ENCODE results near the gene PLA2G4B. TPM values are rescaled to one million over a fixed set of nuclear protein-coding genes. Genes with fewer than 3 reads are reported as not detected.
A peak's percentile ranks its signal among the peaks of the same experiment; 100 is the strongest.
"Not testable (repeated sequence)": the region's sequence is repeated elsewhere in the genome, so short reads cannot be mapped to it uniquely, and the experiment has no call there.

The PLA2G4B gene
- total RNA-seq, 1 experiment from 2014 or later: not detected

GRCh38 chr15:41822957-41823356, 15.7 kb upstream of the PLA2G4B start:
- in situ Hi-C loops (cut with HindIII; ENCODE audit: low pct_unique_long_range_greater_than_20kb, low sequenced_read_pairs): no loop called here
- DNase-seq (ENCODE audit: low read depth): no peak

DNA sequence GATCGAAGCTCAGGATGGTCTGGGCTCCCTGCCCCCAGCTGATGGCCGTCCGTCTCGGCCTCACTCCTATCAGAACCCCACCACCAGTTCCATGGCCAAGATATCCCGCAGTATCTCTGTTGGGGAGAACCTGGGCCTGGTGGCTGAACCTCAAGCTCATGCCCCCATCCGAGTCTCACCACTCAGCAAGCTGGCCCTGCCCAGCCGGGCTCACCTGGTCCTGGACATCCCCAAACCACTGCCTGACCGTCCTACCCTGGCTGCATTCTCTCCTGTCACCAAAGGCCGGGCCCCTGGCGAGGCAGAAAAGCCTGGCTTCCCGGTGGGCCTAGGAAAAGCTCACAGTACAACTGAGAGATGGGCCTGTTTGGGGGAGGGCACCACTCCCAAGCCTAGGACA, 15.1 kb upstream of the PLA2G4B start:
- no peak for DNase-seq (ENCODE audit: low read depth)
- in situ Hi-C loops (cut with HindIII; ENCODE audit: low pct_unique_long_range_greater_than_20kb, low sequenced_read_pairs): no loop called here

GRCh38 chr15:41824062-41824745, 14.4 kb upstream of the PLA2G4B start:
- in situ Hi-C loops (cut with HindIII; ENCODE audit: low pct_unique_long_range_greater_than_20kb, low sequenced_read_pairs): no loop called here

GRCh38 chr15:41825145-41825544, 13.5 kb upstream of the PLA2G4B start:
- no peak for DNase-seq (ENCODE audit: low read depth)
- in situ Hi-C loops (cut with HindIII; ENCODE audit: low pct_unique_long_range_greater_than_20kb, low sequenced_read_pairs): no loop called here

More at GRCh38 chr15:41824062-41824745, 14.4 kb upstream of the PLA2G4B start:
- DNase-seq (ENCODE audit: low read depth): no peak

DNA sequence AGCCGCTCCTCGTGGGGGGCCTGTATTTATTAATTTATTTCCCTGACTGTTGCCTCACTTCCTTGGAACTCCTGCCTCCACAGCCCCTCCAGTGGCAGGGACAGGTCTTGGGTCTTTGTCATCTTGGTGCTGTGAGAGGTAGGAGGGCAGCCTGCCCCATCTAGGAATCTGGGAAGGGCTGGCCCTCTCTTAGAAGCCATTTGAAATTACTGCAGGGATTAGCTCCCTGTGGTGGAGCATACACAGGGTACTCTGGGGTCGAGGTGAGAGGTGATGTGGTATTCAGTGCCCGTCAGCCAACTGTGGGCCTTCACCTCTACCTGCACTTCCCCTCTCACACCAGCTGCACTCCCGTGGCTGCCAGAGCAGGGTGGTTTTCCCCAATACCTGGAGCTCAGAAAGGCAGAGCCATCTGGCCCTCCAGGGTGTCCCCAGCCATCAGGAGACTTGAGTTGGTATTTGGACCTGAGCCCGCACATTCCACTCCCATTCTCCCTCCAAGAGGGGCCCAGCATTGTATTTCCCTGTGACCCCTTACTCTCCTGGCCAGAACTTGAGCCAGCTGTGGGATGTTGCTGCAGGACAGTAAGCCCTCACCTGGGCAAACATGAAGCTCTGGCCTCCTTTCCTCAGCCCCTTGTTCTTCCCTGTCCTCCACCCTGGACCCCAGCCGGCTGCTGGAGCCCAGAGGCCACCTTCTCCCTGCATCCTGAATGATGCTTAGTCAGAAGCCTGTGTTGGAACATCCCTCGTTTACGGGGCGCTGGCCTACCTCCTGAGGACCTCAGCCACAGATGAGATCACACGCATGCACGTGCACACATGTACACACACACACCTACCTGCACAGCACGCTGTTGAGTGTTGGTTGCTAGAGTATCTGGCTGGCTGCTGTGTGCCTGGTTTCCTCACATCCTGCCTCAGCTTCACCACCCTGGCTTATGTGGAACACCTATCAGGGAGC, 12.8 kb upstream of the PLA2G4B start:
- in situ Hi-C loops (cut with HindIII; ENCODE audit: low pct_unique_long_range_greater_than_20kb, low sequenced_read_pairs): no loop called here
- no peak for DNase-seq (ENCODE audit: low read depth)

- peak; percentile 21 for DNase-seq (ENCODE audit: low read depth)
- in situ Hi-C loops (cut with HindIII; ENCODE audit: low pct_unique_long_range_greater_than_20kb, low sequenced_read_pairs): no loop called here
Measured at GRCh38 chr15:41827290-41827879, 11.3 kb upstream of the PLA2G4B start.

GRCh38 chr15:41827880-41828806, 10.5 kb upstream of the PLA2G4B start, which contains the start of gene JMJD7:
JMJD7 (plus strand) TSS chr15:41828092; CDS start chr15:41828125, 33 bp downstream.
- DNase-seq (ENCODE audit: low read depth): peak; percentile 64
- in situ Hi-C loops (cut with HindIII; ENCODE audit: low pct_unique_long_range_greater_than_20kb, low sequenced_read_pairs): no loop called here

GRCh38 chr15:41828807-41829141, 9.9 kb upstream of the PLA2G4B start:
- in situ Hi-C loops (cut with HindIII; ENCODE audit: low pct_unique_long_range_greater_than_20kb, low sequenced_read_pairs): no loop called here
- no peak for DNase-seq (ENCODE audit: low read depth)

DNA sequence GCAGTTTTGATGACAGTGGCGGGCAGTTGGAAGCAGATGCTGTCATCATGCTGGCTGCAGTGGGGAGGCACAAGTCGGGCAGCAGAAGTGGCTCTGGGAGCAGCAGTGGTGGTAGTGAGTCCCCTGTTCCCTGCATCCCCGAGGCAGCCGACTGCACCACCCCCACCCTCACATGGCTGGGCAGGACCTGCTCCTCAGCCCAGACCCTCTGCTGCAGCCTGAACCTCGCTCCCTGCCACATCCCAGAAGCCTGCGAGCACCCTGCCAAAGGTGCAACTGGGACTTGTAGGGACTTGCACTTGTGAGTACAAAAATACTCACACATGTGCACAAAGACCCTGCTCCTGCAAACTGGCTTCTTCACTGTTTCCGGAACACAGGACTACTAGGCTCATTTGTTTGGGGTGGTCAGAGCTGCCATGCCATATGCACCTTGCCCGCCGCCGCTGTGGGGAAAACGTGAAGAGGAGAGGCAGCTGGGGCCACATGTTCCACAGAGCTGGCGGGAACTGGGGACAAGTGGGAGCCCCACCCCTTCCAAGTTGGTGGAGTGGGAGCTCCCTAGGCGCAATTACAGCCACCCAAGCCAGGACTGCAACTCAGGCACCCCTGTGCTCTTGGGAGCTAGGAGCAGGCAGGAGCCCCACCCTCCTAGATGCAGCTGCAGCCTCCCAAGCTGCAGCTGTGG, 8.5 kb upstream of the PLA2G4B start:
- DNase-seq (ENCODE audit: low read depth): no peak
- in situ Hi-C loops (cut with HindIII; ENCODE audit: low pct_unique_long_range_greater_than_20kb, low sequenced_read_pairs): no loop called here

DNA sequence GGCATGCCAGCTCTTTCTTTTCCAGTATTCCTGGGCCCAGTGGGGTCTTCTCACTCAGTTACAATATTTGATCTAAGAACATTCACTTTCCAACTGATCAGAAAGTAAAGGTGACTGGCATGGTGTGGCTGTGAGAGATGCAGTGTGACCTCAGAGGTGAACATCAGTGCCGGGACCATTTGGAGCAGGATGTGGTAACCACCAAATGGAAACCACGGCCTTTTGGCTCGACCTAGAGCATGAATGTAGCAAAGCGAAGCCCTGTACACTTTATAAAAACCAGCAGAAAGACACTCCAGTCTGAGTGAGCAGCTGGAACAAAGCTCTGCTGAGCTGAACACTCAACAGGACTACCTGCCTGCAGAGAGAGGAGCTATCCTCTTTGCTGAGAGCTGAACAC, 7.4 kb upstream of the PLA2G4B start:
- in situ Hi-C loops (cut with HindIII; ENCODE audit: low pct_unique_long_range_greater_than_20kb, low sequenced_read_pairs); DNase-seq (ENCODE audit: low read depth): not testable (repeated sequence)

GRCh38 chr15:41832208-41832607, 6.4 kb upstream of the PLA2G4B start:
- in situ Hi-C loops (cut with HindIII; ENCODE audit: low pct_unique_long_range_greater_than_20kb, low sequenced_read_pairs): no loop called here
- no peak for DNase-seq (ENCODE audit: low read depth)

- in situ Hi-C loops (cut with HindIII; ENCODE audit: low pct_unique_long_range_greater_than_20kb, low sequenced_read_pairs): no loop called here
- no peak for DNase-seq (ENCODE audit: low read depth)
Measured at GRCh38 chr15:41832875-41833274, 5.8 kb upstream of the PLA2G4B start.

GRCh38 chr15:41834096-41834495, 4.6 kb upstream of the PLA2G4B start:
- in situ Hi-C loops (cut with HindIII; ENCODE audit: low pct_unique_long_range_greater_than_20kb, low sequenced_read_pairs): no loop called here
- no peak for DNase-seq (ENCODE audit: low read depth)

GRCh38 chr15:41836073-41836472, 2.6 kb upstream of the PLA2G4B start:
- no peak for DNase-seq (ENCODE audit: low read depth)
- in situ Hi-C loops (cut with HindIII; ENCODE audit: low pct_unique_long_range_greater_than_20kb, low sequenced_read_pairs): no loop called here

DNA sequence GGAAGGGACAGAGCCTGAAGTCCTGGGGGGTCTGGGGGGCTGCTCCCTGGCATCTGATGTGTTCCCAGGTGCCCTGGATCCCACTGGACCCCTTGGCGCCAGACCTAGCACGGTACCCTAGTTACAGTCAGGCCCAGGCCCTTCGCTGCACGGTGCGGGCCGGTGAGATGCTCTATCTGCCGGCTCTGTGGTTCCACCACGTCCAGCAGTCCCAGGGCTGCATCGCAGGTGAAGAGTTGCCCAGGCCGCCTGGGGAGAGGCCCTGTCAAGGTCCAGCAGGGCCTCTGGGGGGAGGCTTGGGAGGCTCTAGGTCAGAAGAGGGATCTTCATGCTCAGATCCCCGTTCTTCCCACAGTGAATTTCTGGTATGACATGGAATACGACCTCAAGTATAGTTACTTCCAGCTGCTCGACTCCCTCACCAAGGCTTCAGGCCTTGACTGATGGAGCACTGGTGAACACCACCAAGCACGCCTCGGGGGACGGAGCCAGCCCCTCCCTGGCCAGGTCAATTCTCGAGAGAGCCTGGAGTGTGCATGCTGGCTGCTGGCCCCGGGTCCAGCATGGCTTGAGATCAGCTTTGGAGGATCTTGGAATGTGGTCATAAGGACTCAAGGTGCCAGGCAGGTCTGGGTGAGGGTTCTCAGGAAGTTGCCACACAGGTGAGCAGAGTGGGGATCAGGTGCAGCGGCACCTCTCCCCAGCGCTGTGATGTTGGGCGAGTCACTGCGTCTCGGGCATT, 1.8 kb upstream of the PLA2G4B start:
- in situ Hi-C loops (cut with HindIII; ENCODE audit: low pct_unique_long_range_greater_than_20kb, low sequenced_read_pairs): no loop called here
- DNase-seq (ENCODE audit: low read depth): no peak

DNA sequence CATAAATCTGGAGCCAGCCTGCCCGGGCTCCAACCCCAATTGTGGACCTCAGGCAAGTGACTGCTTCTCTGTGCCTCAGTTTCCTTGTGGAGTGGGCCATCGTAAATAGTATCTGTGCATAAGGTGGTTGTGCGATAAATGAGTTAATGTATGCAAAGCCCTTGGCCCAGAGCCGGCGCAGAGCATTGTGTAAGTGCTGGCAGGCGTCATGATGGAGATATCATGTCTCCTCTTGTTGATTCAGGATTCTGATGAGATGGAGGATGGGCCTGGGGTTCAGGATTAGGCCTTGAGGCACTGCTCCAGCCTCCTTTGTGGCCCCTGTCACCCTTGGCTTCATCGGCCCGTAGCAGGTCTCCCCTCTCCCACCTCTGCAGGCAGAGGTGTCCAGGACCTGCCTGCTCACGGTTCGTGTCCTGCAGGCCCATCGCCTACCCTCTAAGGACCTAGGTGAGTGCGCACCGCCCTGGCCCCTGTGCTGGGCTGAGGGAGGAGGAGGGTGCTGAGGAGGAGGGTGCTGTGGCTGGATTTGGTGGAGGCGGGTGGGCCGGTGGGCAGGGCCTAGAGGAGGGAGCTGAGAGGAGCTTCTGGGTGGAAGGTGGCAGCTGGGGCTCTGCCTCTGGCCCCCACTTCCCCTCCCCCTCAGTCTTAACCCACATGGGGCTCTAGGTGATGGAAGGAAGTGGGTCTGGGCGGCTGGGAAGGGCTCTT, 1.3 kb downstream of the PLA2G4B start:
- in situ Hi-C loops (cut with HindIII; ENCODE audit: low pct_unique_long_range_greater_than_20kb, low sequenced_read_pairs): no loop called here
- no peak for DNase-seq (ENCODE audit: low read depth)

Measured in Caki2 (cell line).